HCT116 (cell line): ENCODE data around the gene KHDC1L. TPM values are rescaled to one million over a fixed set of nuclear protein-coding genes. Genes with fewer than 3 reads are reported as not detected.

Experiments used
- ATAC-seq: fragments of 200-7000 bp; cut with Tn5 transposase; 2 replicates; pipeline ENCODE4 v1.9.1; 2020; ENCODE audit warnings: mild to moderate bottlenecking, moderate library complexity
- BruUV-seq: library from RNA; stranded (reverse); fragments of 400-500 nt; replicated peaks from 2 replicates; lab custom pipeline; 2021; lab: Mats Ljungman, UMichigan
- CTCF ChIA-PET: fragments of 300-600 bp; sonication (Branson Sonifier 250); formaldehyde crosslinking; loops from one replicate; lab custom pipeline; 2021; ENCODE audit warnings: antibody characterized with exemption; lab: Charles Lee
- POLR2A ChIA-PET: fragments of 300-600, 350-600 bp; sonication (Branson Sonifier 250); formaldehyde crosslinking; loops from one replicate; lab custom pipeline; 2021; ENCODE audit warnings: antibody characterized with exemption; lab: Charles Lee
- RAD21 ChIA-PET, 2 experiments: fragments of 300-600 bp; sonication (Branson Sonifier 250); formaldehyde crosslinking; loops; one replicate each; lab custom pipeline; 2023; ENCODE audit warnings: low total read pairs in 2 of 2; ENCODE audit not compliant: uncharacterized antibody in 2 of 2, unreplicated experiment in 2 of 2, low non-redundant PET in 1 of 2; lab: Charles Lee
- DNase-seq: peaks from one replicate; pipeline ENCODE4 v3.0.0-alpha.2; 2010; ENCODE audit warnings: low read depth, low spot score
- H2AFZ ChIP-seq: fragments of 200-600 bp; shearing (Covaris generic), sonication (generic); 2 replicates; pipeline ENCODE4 v1.6.1; 2017; ENCODE audit warnings: low read depth, mixed run types, mixed read lengths, antibody characterized with exemption, low read length; ENCODE audit not compliant: poor library complexity, severe bottlenecking
- H3K27ac ChIP-seq: 2 replicates; pipeline ENCODE4 v1.5.1; 2012; ENCODE audit warnings: low read depth, low read length
- H3K27me3 ChIP-seq: fragments of 200-600 bp; sonication (generic); 2 replicates; pipeline ENCODE4 v1.6.1; 2016; ENCODE audit warnings: mixed run types, low read length, mixed read lengths; ENCODE audit not compliant: insufficient read depth
- H3K36me3 ChIP-seq, 2 experiments: fragments of 200-500 bp in 1 of 2; fragments of 200-600 bp in 1 of 2; sonication (Bioruptor generic) in 1 of 2; sonication (generic) in 1 of 2; 2 replicates each; pipeline versions ENCODE4 v1.5.1 to v1.6.1; 2014 to 2016; ENCODE audit warnings: low read length in 2 of 2, inconsistent platforms in 1 of 2, mixed read lengths in 1 of 2, mixed run types in 1 of 2; ENCODE audit not compliant: insufficient read depth in 2 of 2, control insufficient read depth in 1 of 2
- H3K4me1 ChIP-seq, 2 experiments: fragments of 200-600 bp in 1 of 2; sonication (generic) in 1 of 2; 2 replicates each; pipeline versions ENCODE4 v1.5.1 to v1.6.1; 2012 to 2017; ENCODE audit warnings: low read length in 2 of 2, inconsistent platforms in 1 of 2, mild to moderate bottlenecking in 1 of 2, mixed read lengths in 1 of 2, mixed run types in 1 of 2, moderate library complexity in 1 of 2; ENCODE audit not compliant: insufficient read depth in 2 of 2, control insufficient read depth in 1 of 2
- H3K4me2 ChIP-seq: fragments of 200-600 bp; sonication (generic); 2 replicates; pipeline ENCODE4 v1.6.1; 2017; ENCODE audit warnings: mixed run types, low read length, mixed read lengths
- H3K4me3 ChIP-seq, 2 experiments: fragments of 200-600 bp in 1 of 2; sonication (generic) in 1 of 2; replicated peaks in 1 of 2; 2 replicates each; pipeline ENCODE4 v1.5.1; 2011 to 2016; ENCODE audit warnings: low read length in 2 of 2, control low read depth in 1 of 2, low read depth in 1 of 2, mild to moderate bottlenecking in 1 of 2, mixed read lengths in 1 of 2, mixed run types in 1 of 2
- H3K79me2 ChIP-seq: fragments of 200-600 bp; sonication (generic); 2 replicates; pipeline ENCODE4 v1.6.1; 2017; ENCODE audit warnings: mild to moderate bottlenecking, mixed run types, low read length, moderate library complexity, mixed read lengths; ENCODE audit not compliant: insufficient read depth
- H3K9ac ChIP-seq: fragments of 200-600 bp; sonication (generic); 2 replicates; pipeline ENCODE4 v1.6.1; 2016; ENCODE audit warnings: low read length, mixed read lengths
- H3K9me2 ChIP-seq: fragments of 200-600 bp; sonication (generic), shearing (Covaris generic); 2 replicates; pipeline ENCODE4 v1.6.1; 2017; ENCODE audit warnings: mixed run types, mild to moderate bottlenecking, moderate library complexity; ENCODE audit not compliant: insufficient read depth
- H3K9me3 ChIP-seq, 2 experiments: fragments of 200-500 bp in 1 of 2; fragments of 200-600 bp in 1 of 2; sonication (Bioruptor generic) in 1 of 2; sonication (generic) in 1 of 2; 2 replicates each; pipeline ENCODE4 v1.6.1; 2014 to 2017; ENCODE audit warnings: low read length in 2 of 2, mixed read lengths in 2 of 2, inconsistent platforms in 1 of 2, low read depth in 1 of 2, mild to moderate bottlenecking in 1 of 2, mixed run types in 1 of 2, moderate library complexity in 1 of 2; ENCODE audit not compliant: control insufficient read depth in 1 of 2, insufficient read depth in 1 of 2
- H4K20me1 ChIP-seq: fragments of 200-600 bp; sonication (generic), shearing (Covaris generic); 2 replicates; pipeline ENCODE4 v1.6.1; 2017; ENCODE audit warnings: mixed run types, mild to moderate bottlenecking, moderate library complexity; ENCODE audit not compliant: insufficient read depth
- CEBPB ChIP-seq: IDR thresholded peaks from 2 replicates; pipeline ENCODE4 v1.6.1; 2012; ENCODE audit warnings: low read depth
- CTCF ChIP-seq, 3 experiments: fragments of 200-600 bp in 1 of 3; sonication (generic) in 1 of 3; IDR thresholded peaks in 2 of 3; conservative IDR thresholded peaks in 1 of 3; 2 replicates each; pipeline ENCODE4 v1.5.1; 2012 to 2017; ENCODE audit warnings: low read depth in 2 of 3, low read length in 2 of 3, antibody characterized with exemption in 1 of 3, borderline replicate concordance in 1 of 3, control low read depth in 1 of 3, mild to moderate bottlenecking in 1 of 3, mixed read lengths in 1 of 3, mixed run types in 1 of 3, moderate library complexity in 1 of 3; ENCODE audit not compliant: insufficient read depth in 1 of 3
- EGR1 ChIP-seq: IDR thresholded peaks from 2 replicates; pipeline ENCODE4 v1.6.1; 2012; ENCODE audit warnings: low read depth
- ELF1 ChIP-seq: IDR thresholded peaks from 2 replicates; pipeline ENCODE4 v1.6.1; 2012; ENCODE audit warnings: low read depth, borderline replicate concordance
- EZH2 ChIP-seq: fragments of 200-600 bp; sonication (generic); IDR thresholded peaks from 2 replicates; pipeline ENCODE4 v1.6.1; 2017; ENCODE audit warnings: antibody characterized with exemption, mixed run types
- EZH2phosphoT487 ChIP-seq: fragments of 200-600 bp; IDR thresholded peaks from 2 replicates; pipeline ENCODE4 v1.6.1; 2018; ENCODE audit warnings: antibody characterized with exemption, borderline replicate concordance
- FOSL1 ChIP-seq: IDR thresholded peaks from 2 replicates; pipeline ENCODE4 v1.6.1; 2012; ENCODE audit warnings: low read depth
- JUND ChIP-seq: IDR thresholded peaks from 2 replicates; pipeline ENCODE4 v1.6.1; 2012
- MAX ChIP-seq: IDR thresholded peaks from 2 replicates; pipeline ENCODE4 v1.6.1; 2012
- POLR2A ChIP-seq: IDR thresholded peaks from 2 replicates; pipeline ENCODE4 v1.7.0; 2011; ENCODE audit warnings: borderline replicate concordance; ENCODE audit not compliant: insufficient read depth, insufficient read length; ENCODE audit errors: extremely low read depth
- POLR2AphosphoS5 ChIP-seq: IDR thresholded peaks from 2 replicates; pipeline ENCODE4 v1.6.1; 2011; ENCODE audit warnings: mild to moderate bottlenecking, low read depth, low read length, moderate library complexity
- REST ChIP-seq: IDR thresholded peaks from 2 replicates; pipeline ENCODE4 v1.6.1; 2012; ENCODE audit warnings: low read depth
- SIN3A ChIP-seq: IDR thresholded peaks from 2 replicates; pipeline ENCODE4 v1.6.1; 2012; ENCODE audit warnings: low read depth
- SP1 ChIP-seq: IDR thresholded peaks from 2 replicates; pipeline ENCODE4 v1.6.1; 2012; ENCODE audit warnings: low read depth
- SRF ChIP-seq: IDR thresholded peaks from 2 replicates; pipeline ENCODE4 v1.6.1; 2012; ENCODE audit warnings: low read depth
- TCF7L2 ChIP-seq: IDR thresholded peaks from 2 replicates; pipeline ENCODE4 v1.7.0; 2011; ENCODE audit warnings: borderline replicate concordance, inconsistent platforms; ENCODE audit not compliant: insufficient read depth, insufficient read length; ENCODE audit errors: extremely low read depth
- YY1 ChIP-seq: IDR thresholded peaks from 2 replicates; pipeline ENCODE4 v1.6.1; 2011; ENCODE audit warnings: low read length, low read depth, moderate library complexity, mild to moderate bottlenecking; ENCODE audit not compliant: insufficient replicate concordance; ENCODE audit errors: extremely low read depth
- ZNF274 ChIP-seq: fragments of 200-500 bp; sonication (Bioruptor generic); IDR thresholded peaks from 2 replicates; pipeline ENCODE4 v1.6.1; 2014; ENCODE audit warnings: mild to moderate bottlenecking, low read depth, low read length, inconsistent platforms
- intact Hi-C: fragments of 100-400 bp; cut with micrococcal nuclease; formaldehyde crosslinking; loops from 2 replicates; pipeline ENCODE4 v1.10.0; 2022
- total RNA-seq: library from RNA; stranded (reverse); gene quantifications from one replicate; pipeline ENCODE4 v1.2.1, GENCODE V29; 2021; ENCODE audit not compliant: unreplicated experiment
- TF ChIP-seq, protein P1 (sequence below): IDR thresholded peaks from 2 replicates; pipeline ENCODE4 v1.6.1; 2011; ENCODE audit warnings: mild to moderate bottlenecking, low read length, moderate library complexity; ENCODE audit not compliant: insufficient replicate concordance; ENCODE audit errors: extremely low read depth

The KHDC1L gene
- total RNA-seq, 1 experiment from 2014 or later = 5.4 TPM

DNA sequence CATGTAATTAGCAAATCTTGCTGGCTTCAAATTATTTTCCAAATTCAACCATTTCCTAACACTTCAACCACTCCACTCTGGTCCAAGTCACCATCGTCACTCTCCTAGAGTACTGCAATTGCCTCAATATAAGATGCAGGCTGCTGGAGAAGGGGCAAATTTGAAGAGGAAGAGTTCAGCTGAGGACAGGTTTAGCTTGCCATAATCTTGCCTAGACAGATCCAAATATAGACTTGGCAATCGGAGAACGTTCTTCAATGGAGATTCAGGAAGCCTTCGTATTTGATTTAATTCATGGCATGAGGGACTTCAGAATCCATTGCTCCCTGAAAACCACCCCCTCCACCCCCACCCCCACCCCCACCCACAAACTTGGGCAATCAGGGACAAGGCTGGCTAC is 15.4 kb upstream of the KHDC1L start:
- POLR2A ChIA-PET = no interaction called here
- no peak overlapping the region for H3K9ac ChIP-seq
- H3K9me2 ChIP-seq = no peaks in the 10 kb centered on the region
- TF ChIP-seq REST = no peak
- TF ChIP-seq FOSL1 = no peak
- no peak for TF ChIP-seq CEBPB
- no peak for TF ChIP-seq TCF7L2
- TF ChIP-seq, protein P1, sequence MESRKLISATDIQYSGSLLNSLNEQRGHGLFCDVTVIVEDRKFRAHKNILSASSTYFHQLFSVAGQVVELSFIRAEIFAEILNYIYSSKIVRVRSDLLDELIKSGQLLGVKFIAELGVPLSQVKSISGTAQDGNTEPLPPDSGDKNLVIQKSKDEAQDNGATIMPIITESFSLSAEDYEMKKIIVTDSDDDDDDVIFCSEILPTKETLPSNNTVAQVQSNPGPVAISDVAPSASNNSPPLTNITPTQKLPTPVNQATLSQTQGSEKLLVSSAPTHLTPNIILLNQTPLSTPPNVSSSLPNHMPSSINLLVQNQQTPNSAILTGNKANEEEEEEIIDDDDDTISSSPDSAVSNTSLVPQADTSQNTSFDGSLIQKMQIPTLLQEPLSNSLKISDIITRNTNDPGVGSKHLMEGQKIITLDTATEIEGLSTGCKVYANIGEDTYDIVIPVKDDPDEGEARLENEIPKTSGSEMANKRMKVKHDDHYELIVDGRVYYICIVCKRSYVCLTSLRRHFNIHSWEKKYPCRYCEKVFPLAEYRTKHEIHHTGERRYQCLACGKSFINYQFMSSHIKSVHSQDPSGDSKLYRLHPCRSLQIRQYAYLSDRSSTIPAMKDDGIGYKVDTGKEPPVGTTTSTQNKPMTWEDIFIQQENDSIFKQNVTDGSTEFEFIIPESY = no peak
- no peak for TF ChIP-seq EZH2
- no peak for TF ChIP-seq YY1
- TF ChIP-seq EZH2phosphoT487 = no peak
- no peak for TF ChIP-seq ELF1
- TF ChIP-seq CTCF (IDR thresholded peaks at IDR 0.05 in 2 of 3, conservative IDR thresholded peaks at IDR 0.05 in 1 of 3; ENCODE audit: borderline replicate concordance in 1 of 3, insufficient read depth in 1 of 3, low read depth in 2 of 3, low read length in 2 of 3) = no peak
- no peak for TF ChIP-seq MAX
- TF ChIP-seq JUND = no peak
- TF ChIP-seq POLR2AphosphoS5 = no peak
- TF ChIP-seq POLR2A = no peak
- TF ChIP-seq EGR1 = no peak
- TF ChIP-seq SIN3A = no peak
- no peak for TF ChIP-seq SRF
- no peak for TF ChIP-seq SP1
- no peak for TF ChIP-seq ZNF274
- ATAC-seq (no peak), DNase-seq (no peak)
- H3K4me3 ChIP-seq = no peak overlapping the region
- no TSS peak for BruUV-seq
- H3K4me2 ChIP-seq = no peak overlapping the region
- H3K27me3 ChIP-seq = no peaks in the 10 kb centered on the region
- no peaks in the 10 kb centered on the region for H3K79me2 ChIP-seq
- H3K27ac ChIP-seq = no peak overlapping the region
- H3K36me3 ChIP-seq = no peaks in the 10 kb centered on the region
- H2AFZ ChIP-seq = no peak overlapping the region
- no peaks in the 10 kb centered on the region for H4K20me1 ChIP-seq
- no peaks in the 10 kb centered on the region for H3K4me1 ChIP-seq
- intact Hi-C loops = no loop called here
- no peaks in the 10 kb centered on the region for H3K9me3 ChIP-seq
- CTCF ChIA-PET = no interaction called here
- RAD21 ChIA-PET = no interaction called here
